Osteoblast (primary cell): ENCODE results near the gene TARBP2. TPM values are rescaled to one million over a fixed set of nuclear protein-coding genes. Genes with fewer than 3 reads are reported as not detected.
A peak's percentile ranks its signal among the peaks of the same experiment; 100 is the strongest.

ENCODE experiments used
- DNase-seq: peaks from one replicate; pipeline ENCODE4 v3.0.0; 2011; ENCODE audit warnings: low spot score, mixed read lengths; ENCODE audit not compliant: insufficient read length; ENCODE audit errors: missing footprints
- H2AFZ ChIP-seq: 2 replicates; pipeline ENCODE4 v1.6.0; 2011; ENCODE audit warnings: mild to moderate bottlenecking, low read length
- H3K27ac ChIP-seq: 2 replicates; pipeline ENCODE4 v1.5.1; 2011; ENCODE audit warnings: mild to moderate bottlenecking, low read depth, low read length, moderate library complexity
- H3K27me3 ChIP-seq: 2 replicates; pipeline ENCODE4 v1.6.0; 2012; ENCODE audit warnings: mild to moderate bottlenecking, control low read depth, inconsistent platforms, low read length, moderate library complexity; ENCODE audit not compliant: insufficient read depth
- H3K36me3 ChIP-seq: 2 replicates; pipeline ENCODE4 v1.5.1; 2011; ENCODE audit warnings: mild to moderate bottlenecking, low read length, control low read depth, moderate library complexity; ENCODE audit not compliant: insufficient read depth
- H3K4me1 ChIP-seq: 2 replicates; pipeline ENCODE4 v1.5.1; 2011; ENCODE audit warnings: mild to moderate bottlenecking, low read length, control low read depth, moderate library complexity; ENCODE audit not compliant: insufficient read depth
- H3K4me2 ChIP-seq: 2 replicates; pipeline ENCODE4 v1.6.0; 2011; ENCODE audit warnings: mild to moderate bottlenecking, low read length; ENCODE audit not compliant: insufficient read depth
- H3K4me3 ChIP-seq: fragments of 200-600 bp; sonication (generic); 3 replicates; pipeline ENCODE4 v1.5.1; 2012; ENCODE audit warnings: mild to moderate bottlenecking, low read length, inconsistent platforms; ENCODE audit not compliant: insufficient read depth
- H3K79me2 ChIP-seq: 2 replicates; pipeline ENCODE4 v1.6.0; 2012; ENCODE audit warnings: mild to moderate bottlenecking, low read length, control low read depth, inconsistent platforms; ENCODE audit not compliant: insufficient read depth
- H3K9me3 ChIP-seq: 2 replicates; pipeline ENCODE4 v1.5.1; 2011; ENCODE audit warnings: low read depth, low read length, control low read depth
- H4K20me1 ChIP-seq: 2 replicates; pipeline ENCODE4 v1.6.0; 2012; ENCODE audit warnings: mild to moderate bottlenecking, low read length, control low read depth; ENCODE audit not compliant: insufficient read depth
- CTCF ChIP-seq: IDR thresholded peaks from 2 replicates; pipeline ENCODE4 v1.5.1; 2011; ENCODE audit warnings: mild to moderate bottlenecking, low read depth, low read length, moderate library complexity; ENCODE audit errors: extremely low read depth
- total RNA-seq: library from RNA; depleted of rRNA; stranded (reverse); fragments of >200 nt; gene quantifications from 2 replicates; pipeline ENCODE4 v1.2.3, GENCODE V29; 2012

TARBP2 gene
- total RNA-seq, 1 donor, result 35.5 TPM

- Histone ChIP-seq H3K4me3 (no peak overlapping the region), H2AFZ (no peak overlapping the region), H3K4me2 (no peak overlapping the region), H3K36me3 (peaks cover 27% of the 10 kb centered on the region), H3K27ac (peak overlapping the region; percentile 82), H3K9me3 (no peaks in the 10 kb centered on the region), H3K4me1 (peaks cover 69% of the 10 kb centered on the region), H4K20me1 (peaks cover 3% of the 10 kb centered on the region), H3K27me3 (no peaks in the 10 kb centered on the region), H3K79me2 (peaks cover 23% of the 10 kb centered on the region)
- peak; percentile 67 for DNase-seq
- peak; percentile 13 for TF ChIP-seq CTCF
Observed at GRCh38 chr12:53504004-53504920, 3.2 kb downstream of the TARBP2 start.

DNA sequence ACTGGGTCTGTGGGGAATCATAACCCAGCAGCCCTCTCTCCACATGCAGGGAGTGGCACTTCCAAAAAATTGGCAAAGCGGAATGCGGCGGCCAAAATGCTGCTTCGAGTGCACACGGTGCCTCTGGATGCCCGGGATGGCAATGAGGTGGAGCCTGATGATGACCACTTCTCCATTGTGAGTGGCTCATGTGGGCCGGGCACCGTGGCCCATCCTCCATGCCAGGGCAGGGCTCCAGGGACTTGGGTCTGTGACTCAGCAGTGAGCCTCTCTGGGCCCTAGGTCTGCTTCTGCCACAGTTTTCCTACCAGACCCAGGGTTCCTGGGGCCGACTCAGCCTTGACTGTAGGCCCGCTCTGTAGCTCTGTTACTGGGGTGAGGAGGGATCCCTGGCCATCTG is 4.0 kb downstream of the TARBP2 start:
- H2AFZ ChIP-seq, result no peak overlapping the region
- H3K27me3 ChIP-seq, result no peaks in the 10 kb centered on the region
- peak; percentile 95 for DNase-seq
- no peaks in the 10 kb centered on the region for H3K9me3 ChIP-seq
- H3K4me2 ChIP-seq, result peak overlapping the region; percentile 7
- H3K36me3 ChIP-seq, result peaks cover 27% of the 10 kb centered on the region
- peaks cover 3% of the 10 kb centered on the region for H4K20me1 ChIP-seq
- no peak overlapping the region for H3K4me3 ChIP-seq
- peaks cover 23% of the 10 kb centered on the region for H3K79me2 ChIP-seq
- no peak for TF ChIP-seq CTCF
- peaks cover 63% of the 10 kb centered on the region for H3K4me1 ChIP-seq
- peak overlapping the region; percentile 82 for H3K27ac ChIP-seq

GRCh38 chr12:53505555-53506449 is 4.7 kb downstream of the TARBP2 start:
- Histone ChIP-seq H2AFZ (no peak overlapping the region), H3K4me3 (no peak overlapping the region), H3K27ac (peak overlapping the region; percentile 82), H4K20me1 (peaks cover 3% of the 10 kb centered on the region), H3K4me1 (peaks cover 59% of the 10 kb centered on the region), H3K27me3 (no peaks in the 10 kb centered on the region), H3K4me2 (peak overlapping the region; percentile 7), H3K9me3 (no peaks in the 10 kb centered on the region), H3K79me2 (peaks cover 23% of the 10 kb centered on the region), H3K36me3 (peaks cover 32% of the 10 kb centered on the region)
- DNase-seq, result peak; percentile 89
- no peak for TF ChIP-seq CTCF
